ENCODE results near the gene PLOD2. TPM values are rescaled to one million over a fixed set of nuclear protein-coding genes. Genes with fewer than 3 reads are reported as not detected.
A peak's percentile ranks its signal among the peaks of the same experiment; 100 is the strongest.

PLOD2 gene
- total RNA-seq, 1 experiment from 2014 or later = 19.3 TPM

- no peaks in the 10 kb centered on the region for H3K27me3 ChIP-seq (ENCODE audit: insufficient read depth, low read length)
- Mint-ChIP-seq H3K27ac (peak overlapping the region in 1 of 3 experiments; percentile 74; a peak in 1 of 7 replicates), H3K36me3 (ENCODE audit: insufficient read depth in 1 of 3, low read depth in 3 of 3) (no peaks in the 10 kb centered on the region; a peak in 1 of 7 replicates), H3K27me3 (ENCODE audit: low read depth) (peaks cover 16% of the 10 kb centered on the region), H3K4me3 (peak overlapping the region; percentile 79 to 80), H3K4me1 (peaks cover 30 to 46% of the 10 kb centered on the region in 2 experiments), H3K9me3 (no peaks in the 10 kb centered on the region)
- peak overlapping the region; percentile 66 for H2AFZ ChIP-seq (ENCODE audit: low read length)
- no peaks in the 10 kb centered on the region for H4K20me1 ChIP-seq (ENCODE audit: control insufficient read depth, insufficient read depth, insufficient read length)
- peak overlapping the region; percentile 78 for H3K4me2 ChIP-seq (ENCODE audit: insufficient read depth, insufficient read length, low read length)
- peaks cover 5% of the 10 kb centered on the region; the same call in 1 of the 2 replicates for H3K4me1 ChIP-seq (ENCODE audit: insufficient read depth, low read length)
- H4K91ac ChIP-seq (ENCODE audit: insufficient read length, low read depth, low read length) = no peak overlapping the region
- H3K56ac ChIP-seq (ENCODE audit: insufficient read length, low read depth, low read length) = no peak overlapping the region
- H3K9ac ChIP-seq (ENCODE audit: extremely low read depth, insufficient read length, low read length) = peak overlapping the region; percentile 74
- TF ChIP-seq, protein P1, sequence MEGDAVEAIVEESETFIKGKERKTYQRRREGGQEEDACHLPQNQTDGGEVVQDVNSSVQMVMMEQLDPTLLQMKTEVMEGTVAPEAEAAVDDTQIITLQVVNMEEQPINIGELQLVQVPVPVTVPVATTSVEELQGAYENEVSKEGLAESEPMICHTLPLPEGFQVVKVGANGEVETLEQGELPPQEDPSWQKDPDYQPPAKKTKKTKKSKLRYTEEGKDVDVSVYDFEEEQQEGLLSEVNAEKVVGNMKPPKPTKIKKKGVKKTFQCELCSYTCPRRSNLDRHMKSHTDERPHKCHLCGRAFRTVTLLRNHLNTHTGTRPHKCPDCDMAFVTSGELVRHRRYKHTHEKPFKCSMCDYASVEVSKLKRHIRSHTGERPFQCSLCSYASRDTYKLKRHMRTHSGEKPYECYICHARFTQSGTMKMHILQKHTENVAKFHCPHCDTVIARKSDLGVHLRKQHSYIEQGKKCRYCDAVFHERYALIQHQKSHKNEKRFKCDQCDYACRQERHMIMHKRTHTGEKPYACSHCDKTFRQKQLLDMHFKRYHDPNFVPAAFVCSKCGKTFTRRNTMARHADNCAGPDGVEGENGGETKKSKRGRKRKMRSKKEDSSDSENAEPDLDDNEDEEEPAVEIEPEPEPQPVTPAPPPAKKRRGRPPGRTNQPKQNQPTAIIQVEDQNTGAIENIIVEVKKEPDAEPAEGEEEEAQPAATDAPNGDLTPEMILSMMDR (conservative IDR thresholded peaks at IDR 0.05) = no peak
- no peaks in the 10 kb centered on the region for H3K79me1 ChIP-seq (ENCODE audit: insufficient read depth, low read depth, low read length, poor library complexity, severe bottlenecking)
- no peak overlapping the region for H4K5ac ChIP-seq (ENCODE audit: insufficient read length, low read depth, low read length)
- whole genome bisulfite sequencing (ENCODE audit: extremely low coverage, insufficient read length, low lambda C conversion rate) = no CpG with 5 or more reads among the region's 15 CpGs
- H2BK12ac ChIP-seq (ENCODE audit: insufficient read length, low read depth, low read length) = no peak overlapping the region
- no peak for DNase-seq
- H3K23me2 ChIP-seq (ENCODE audit: insufficient read length, low read depth, low read length, poor library complexity, severe bottlenecking) = no peaks in the 10 kb centered on the region
- H2AK5ac ChIP-seq (ENCODE audit: insufficient read length, low read length) = no peak overlapping the region
- no peak overlapping the region for H4K8ac ChIP-seq (replicated peaks; ENCODE audit: insufficient read length, low read depth, low read length)
- no peak overlapping the region for H2BK15ac ChIP-seq (ENCODE audit: low read depth, low read length)
- no peak overlapping the region for H2BK5ac ChIP-seq (ENCODE audit: insufficient read length, low read length)
- no peak overlapping the region for H2BK20ac ChIP-seq (ENCODE audit: low read depth, low read length, poor library complexity, severe bottlenecking)
- no peaks in the 10 kb centered on the region; the same call in 1 of the 2 replicates for H3K79me2 ChIP-seq (ENCODE audit: insufficient read depth, low read length)
- no peak overlapping the region for H3T11ph ChIP-seq (ENCODE audit: low read length)
- H3K27ac ChIP-seq (ENCODE audit: insufficient read length, low read depth, low read length) = no peak overlapping the region
- H3K14ac ChIP-seq (ENCODE audit: insufficient read depth, low read length) = no peak overlapping the region
- no peak overlapping the region for H3K4ac ChIP-seq (ENCODE audit: low read depth, low read length)
- H3K23ac ChIP-seq (ENCODE audit: insufficient read length, low read depth, low read length) = no peak overlapping the region
- no peak overlapping the region for H2BK120ac ChIP-seq (ENCODE audit: low read depth, low read length, poor library complexity, severe bottlenecking)
- H3K18ac ChIP-seq (ENCODE audit: insufficient read length, low read depth, low read length) = no peak overlapping the region
- H3K9me3 ChIP-seq (ENCODE audit: control insufficient read depth, low read depth, low read length) = no peaks in the 10 kb centered on the region
These were observed 649 bp upstream of the PLOD2 start for GRCh38 chr3:146161663-146162002.

All from H9 (cell line).